H1 (cell line): ENCODE data around the gene FBXO21. TPM values are rescaled to one million over a fixed set of nuclear protein-coding genes. Genes with fewer than 3 reads are reported as not detected.

Source experiments
- CTCF ChIA-PET: fragments of 300-600 bp; sonication (Branson Sonifier 250); formaldehyde crosslinking; loops from one replicate; lab custom pipeline; 2021; ENCODE audit not compliant: partially characterized antibody; lab: Charles Lee
- POLR2A ChIA-PET: fragments of 300-600 bp; sonication (Branson Sonifier 250); formaldehyde crosslinking; loops from one replicate; lab custom pipeline; 2021; ENCODE audit warnings: inconsistent platforms; ENCODE audit not compliant: partially characterized antibody; lab: Charles Lee
- DNase-seq, 2 experiments: peaks; one replicate each; pipeline versions ENCODE4 v3.0.0 to v3.0.0-alpha.2; 2010 to 2022; ENCODE audit warnings: low spot score in 2 of 2, low read depth in 1 of 2, mixed read lengths in 1 of 2
- FAIRE-seq: peaks from 2 replicates; lab custom pipeline; 2011; peaks lifted over from hg19 to GRCh38; lab: Jason Lieb, UNC
- H2AFZ ChIP-seq: 2 replicates; pipeline ENCODE4 v1.8.1; 2012; ENCODE audit warnings: low read length, inconsistent platforms
- H2AK5ac ChIP-seq: 2 replicates; pipeline ENCODE4 v1.6.1; 2013; ENCODE audit warnings: low read depth, low read length
- H2BK120ac ChIP-seq: replicated peaks from 2 replicates; pipeline ENCODE3; 2013; ENCODE audit warnings: low read depth, low read length, inconsistent platforms
- H2BK12ac ChIP-seq: 2 replicates; pipeline ENCODE4 v1.6.1; 2013; ENCODE audit warnings: low read depth, low read length
- H2BK15ac ChIP-seq: 2 replicates; pipeline ENCODE4 v1.6.1; 2013; ENCODE audit warnings: low read length
- H2BK20ac ChIP-seq: 2 replicates; pipeline ENCODE4 v1.6.1; 2013; ENCODE audit warnings: low read length
- H2BK5ac ChIP-seq: 2 replicates; pipeline ENCODE4 v1.6.1; 2013; ENCODE audit warnings: low read depth, low read length
- H3K14ac ChIP-seq: 2 replicates; pipeline ENCODE4 v1.6.1; 2013; ENCODE audit warnings: inconsistent platforms; ENCODE audit not compliant: insufficient read length
- H3K18ac ChIP-seq: 2 replicates; pipeline ENCODE4 v1.6.1; 2013; ENCODE audit warnings: low read length; ENCODE audit errors: extremely low read depth
- H3K23ac ChIP-seq: 2 replicates; pipeline ENCODE4 v1.6.1; 2013; ENCODE audit warnings: inconsistent platforms; ENCODE audit not compliant: insufficient read length
- H3K23me2 ChIP-seq: 2 replicates; pipeline ENCODE4 v1.6.1; 2013; ENCODE audit warnings: low read depth, low read length
- H3K27ac ChIP-seq: 2 replicates; pipeline ENCODE4 v1.6.1; 2011; ENCODE audit warnings: low read depth, low read length, inconsistent platforms
- H3K27me3 ChIP-seq, 4 experiments: replicated peaks in 1 of 4; 1 replicate in 1 of 4; 2 replicates in 3 of 4; pipeline versions ENCODE4 v1.6.1 to v1.8.1; 2011 to 2013; ENCODE audit warnings: low read length in 3 of 4, mild to moderate bottlenecking in 3 of 4, inconsistent platforms in 2 of 4, mixed read lengths in 2 of 4, moderate library complexity in 1 of 4; ENCODE audit not compliant: control insufficient read depth in 3 of 4, insufficient read depth in 3 of 4; ENCODE audit errors: extremely low read depth in 1 of 4
- H3K36me3 ChIP-seq, 4 experiments: 2 replicates each; pipeline versions ENCODE4 v1.6.1 to v1.8.1; 2011 to 2013; ENCODE audit warnings: mild to moderate bottlenecking in 4 of 4, low read length in 3 of 4, moderate library complexity in 2 of 4, control low read depth in 1 of 4, inconsistent platforms in 1 of 4; ENCODE audit not compliant: insufficient read depth in 4 of 4, control insufficient read depth in 2 of 4
- H3K4ac ChIP-seq: replicated peaks from 2 replicates; pipeline ENCODE3; 2013; ENCODE audit warnings: low read length, low read depth, mixed read lengths, inconsistent platforms; ENCODE audit not compliant: insufficient read length
- H3K4me1 ChIP-seq, 4 experiments: replicated peaks in 1 of 4; 1 replicate in 1 of 4; 2 replicates in 3 of 4; pipeline versions ENCODE4 v1.6.1 to v1.8.1; 2011 to 2013; ENCODE audit warnings: low read length in 3 of 4, inconsistent platforms in 2 of 4, mixed read lengths in 1 of 4; ENCODE audit not compliant: insufficient read depth in 4 of 4, control insufficient read depth in 3 of 4
- H3K4me2 ChIP-seq, 2 experiments: 2 replicates each; pipeline versions ENCODE4 v1.6.1 to v1.8.1; 2011 to 2013; ENCODE audit warnings: low read depth in 2 of 2, low read length in 2 of 2, control low read depth in 1 of 2, inconsistent platforms in 1 of 2, mild to moderate bottlenecking in 1 of 2; ENCODE audit not compliant: insufficient read depth in 1 of 2
- H3K4me3 ChIP-seq, 4 experiments: fragments of 200-600, 300-600 bp in 1 of 4; sonication (generic), shearing (Covaris generic), sonication (Bioruptor Twin) in 1 of 4; 2 replicates each; pipeline versions ENCODE4 v1.5.1 to v1.8.1; 2011 to 2016; ENCODE audit warnings: low read length in 4 of 4, low read depth in 3 of 4, control low read depth in 2 of 4, inconsistent platforms in 2 of 4, mild to moderate bottlenecking in 2 of 4, mixed read lengths in 1 of 4, moderate library complexity in 1 of 4; ENCODE audit not compliant: insufficient read depth in 2 of 4; ENCODE audit errors: extremely low read depth in 1 of 4
- H3K56ac ChIP-seq: replicated peaks from 2 replicates; pipeline ENCODE3; 2013; ENCODE audit warnings: low read depth, mild to moderate bottlenecking, mixed read lengths, low read length, inconsistent platforms; ENCODE audit not compliant: insufficient read length
- H3K79me1 ChIP-seq: 2 replicates; pipeline ENCODE4 v1.6.1; 2013; ENCODE audit warnings: low read depth, low read length, control low read depth
- H3K79me2 ChIP-seq, 2 experiments: 2 replicates each; pipeline versions ENCODE4 v1.6.1 to v1.8.1; 2012 to 2013; ENCODE audit warnings: low read length in 2 of 2, mild to moderate bottlenecking in 2 of 2, inconsistent platforms in 1 of 2; ENCODE audit not compliant: insufficient read depth in 2 of 2, control insufficient read depth in 1 of 2
- H3K9ac ChIP-seq, 4 experiments: replicated peaks in 1 of 4; 1 replicate in 1 of 4; 2 replicates in 3 of 4; pipeline versions ENCODE4 v1.6.1 to v1.8.1; 2011 to 2013; ENCODE audit warnings: low read depth in 3 of 4, low read length in 3 of 4, control low read depth in 2 of 4, mild to moderate bottlenecking in 2 of 4, moderate library complexity in 2 of 4, inconsistent platforms in 1 of 4; ENCODE audit errors: extremely low read depth in 1 of 4
- H3K9me3 ChIP-seq, 2 experiments: 2 replicates each; pipeline versions ENCODE4 v1.6.1 to v1.8.1; 2012 to 2013; ENCODE audit warnings: mild to moderate bottlenecking in 2 of 2, moderate library complexity in 2 of 2, control low read depth in 1 of 2, inconsistent platforms in 1 of 2, low read depth in 1 of 2, low read length in 1 of 2, mixed read lengths in 1 of 2; ENCODE audit not compliant: insufficient read depth in 2 of 2
- H4K20me1 ChIP-seq, 2 experiments: replicated peaks in 1 of 2; 2 replicates each; pipeline versions ENCODE3 to v1.8.1; 2011 to 2013; ENCODE audit warnings: inconsistent platforms in 2 of 2, low read length in 2 of 2, mild to moderate bottlenecking in 1 of 2; ENCODE audit not compliant: insufficient read depth in 2 of 2, control insufficient read depth in 1 of 2
- H4K5ac ChIP-seq: 2 replicates; pipeline ENCODE4 v1.6.1; 2013; ENCODE audit warnings: low read length, low read depth, mixed read lengths, inconsistent platforms; ENCODE audit not compliant: insufficient read length
- H4K8ac ChIP-seq: 2 replicates; pipeline ENCODE4 v1.8.0; 2013; ENCODE audit warnings: mild to moderate bottlenecking, moderate library complexity, low read length, inconsistent platforms; ENCODE audit not compliant: insufficient read depth; ENCODE audit errors: extremely low read depth
- H4K91ac ChIP-seq: replicated peaks from 2 replicates; pipeline ENCODE3; 2013; ENCODE audit warnings: low read length, mixed read lengths, inconsistent platforms; ENCODE audit not compliant: insufficient read length
- PHF8 ChIP-seq: fragments of 200-600 bp; sonication (generic); conservative IDR thresholded peaks from 2 replicates; pipeline ENCODE4 v1.7.1; 2012; ENCODE audit warnings: low read depth, mild to moderate bottlenecking, inconsistent platforms, low read length, moderate library complexity
- RAD21 ChIP-seq, 2 experiments: IDR thresholded peaks in 1 of 2; conservative IDR thresholded peaks in 1 of 2; 2 replicates each; pipeline ENCODE4 v1.6.1; 2011; ENCODE audit warnings: low read depth in 2 of 2, low read length in 2 of 2, improper control_type of control experiment in 1 of 2, inconsistent platforms in 1 of 2, mild to moderate bottlenecking in 1 of 2, moderate library complexity in 1 of 2
- WGBS, 2 experiments: shearing (Covaris generic) in 1 of 2; methylation state at CpG; one replicate each; pipeline versions ENCODE4 v1.1.6 to v1.1.7; 2013 to 2015; ENCODE audit warnings: low lambda C conversion rate in 2 of 2, mixed read lengths in 2 of 2, inconsistent platforms in 1 of 2, low coverage in 1 of 2, missing lambda C conversion rate in 1 of 2; ENCODE audit not compliant: insufficient replicate concordance in 2 of 2, insufficient coverage in 1 of 2, insufficient read length in 1 of 2; ENCODE audit errors: extremely low coverage in 1 of 2, missing lambda C conversion rate in 1 of 2; 5-methylcytosine and 5-hydroxymethylcytosine counted together
- polyA plus RNA-seq, 7 experiments: library from polyadenylated mRNA; depleted of rRNA in 3 of 7; stranded (reverse) in 5 of 7; unstranded in 2 of 7; fragments of >200 nt in 5 of 7; fragments of 200-250 nt in 2 of 7; gene quantifications; 1 replicate in 5 of 7; 2 replicates in 1 of 7; 4 replicates in 1 of 7; pipeline versions ENCODE4 v1.2.1 to v1.2.3, GENCODE V29; 2011 to 2013; ENCODE audit warnings: missing spikeins in 2 of 7, mixed read lengths in 2 of 7
- total RNA-seq: library from RNA; stranded (reverse); fragmentation: NEBNext Ultra II Directional; extraction: Animal tissue kit (Norgen Biotek cat#: 25700); gene quantifications from 2 replicates; pipeline ENCODE4 v1.2.1, GENCODE V29; 2021
- TF ChIP-seq, protein P1 (sequence below): IDR thresholded peaks from 2 replicates; pipeline ENCODE4 v1.6.1; 2011; ENCODE audit warnings: low read length, improper control_type of control experiment

Gene FBXO21
- total and polyA plus RNA-seq, 2 of the 8 experiments (the other 6 are each of a cell fraction or from before 2014, with no cell fraction given): 57.0 to 80.6 TPM

DNA sequence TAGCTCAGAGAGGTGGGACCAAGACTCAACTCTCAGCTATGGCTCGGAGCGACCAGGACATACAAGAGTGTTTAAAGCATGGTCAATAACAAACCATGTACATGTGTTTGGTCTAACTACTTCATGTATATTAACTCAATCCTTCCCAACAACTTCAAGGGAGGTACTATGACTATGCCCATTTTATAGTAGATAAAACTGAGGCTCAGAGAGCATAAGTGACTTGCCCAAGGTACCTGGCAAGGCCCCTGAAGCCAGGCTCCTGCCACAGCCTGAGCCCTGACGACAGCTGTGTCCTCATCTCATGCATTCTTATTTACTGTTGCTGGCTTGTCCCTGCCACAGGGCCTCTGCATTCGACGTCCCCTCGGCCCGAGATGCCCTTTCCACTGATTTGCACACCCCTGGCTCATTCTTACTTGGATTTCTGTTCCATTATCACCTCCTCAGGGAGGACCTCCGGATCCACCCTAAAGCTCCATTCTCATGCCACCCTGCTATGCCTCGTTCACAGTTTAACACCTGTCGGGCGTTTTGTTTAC is 93.7 kb downstream of the FBXO21 start:
- no peak overlapping the region for H2AK5ac ChIP-seq
- H4K91ac ChIP-seq: no peak overlapping the region
- H3K4me2 ChIP-seq: no peak overlapping the region
- DNase-seq (no peak), FAIRE-seq (no peak)
- H3K36me3 ChIP-seq: no peaks in the 10 kb centered on the region
- POLR2A ChIA-PET: interaction anchor here (1.8 kb wide), 1 partner anchor 15 kb away, joined by 5 read pairs; no protein-coding TSS in a partner anchor
- TF ChIP-seq RAD21 (IDR thresholded peaks at IDR 0.05 in 1 of 2, conservative IDR thresholded peaks at IDR 0.05 in 1 of 2; ENCODE audit: low read depth in 2 of 2, low read length in 2 of 2) (no peak), PHF8 (no peak)
- TF ChIP-seq, protein P1, sequence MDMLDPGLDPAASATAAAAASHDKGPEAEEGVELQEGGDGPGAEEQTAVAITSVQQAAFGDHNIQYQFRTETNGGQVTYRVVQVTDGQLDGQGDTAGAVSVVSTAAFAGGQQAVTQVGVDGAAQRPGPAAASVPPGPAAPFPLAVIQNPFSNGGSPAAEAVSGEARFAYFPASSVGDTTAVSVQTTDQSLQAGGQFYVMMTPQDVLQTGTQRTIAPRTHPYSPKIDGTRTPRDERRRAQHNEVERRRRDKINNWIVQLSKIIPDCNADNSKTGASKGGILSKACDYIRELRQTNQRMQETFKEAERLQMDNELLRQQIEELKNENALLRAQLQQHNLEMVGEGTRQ: no peak
- H4K5ac ChIP-seq: no peak overlapping the region
- H4K20me1 ChIP-seq: no peaks in the 10 kb centered on the region
- no peak overlapping the region for H3K23ac ChIP-seq
- H3K4me3 ChIP-seq: no peak overlapping the region
- H3K18ac ChIP-seq: no peak overlapping the region
- H2BK12ac ChIP-seq: no peak overlapping the region
- H2BK15ac ChIP-seq: 0 out of 2 replicates have a peak overlapping the region, but pooled peaks have one; percentile 46
- peaks cover 5 to 15% (median 10%) of the 10 kb centered on the region in 4 experiments for H3K27me3 ChIP-seq
- WGBS, 2 experiments: 84% methylated on average over 11 of the region's 11 CpGs; no CpG with 5 or more reads in 1 of the 2 experiments
- peaks cover 7% of the 10 kb centered on the region; the same call in 1 of the 2 replicates for H3K23me2 ChIP-seq
- H3K56ac ChIP-seq: no peak overlapping the region
- no peak overlapping the region for H3K4ac ChIP-seq
- no peak overlapping the region for H2BK120ac ChIP-seq
- no peaks in the 10 kb centered on the region for H3K79me2 ChIP-seq
- H3K9ac ChIP-seq: no peak overlapping the region
- H3K79me1 ChIP-seq: no peaks in the 10 kb centered on the region
- CTCF ChIA-PET: interaction anchor here (0.8 to 8.3 kb wide), 9 partner anchors 11 to 62 kb away, joined by 3 to 43 read pairs (median 3); no protein-coding TSS in a partner anchor
- peaks cover 0 to 3% (median under 1%) of the 10 kb centered on the region in 4 experiments; a peak in 3 of 7 replicates for H3K4me1 ChIP-seq
- no peak overlapping the region for H2AFZ ChIP-seq
- no peak overlapping the region for H2BK20ac ChIP-seq
- H3K14ac ChIP-seq: no peak overlapping the region
- no peak overlapping the region for H3K27ac ChIP-seq
- peak overlapping the region; percentile 35; the same call in 1 of the 2 replicates for H2BK5ac ChIP-seq
- no peak overlapping the region for H4K8ac ChIP-seq
- H3K9me3 ChIP-seq: no peaks in the 10 kb centered on the region
